HPDE6-E6E7 (cell line): ENCODE results near the gene BCAM.
A peak's percentile ranks its signal among the peaks of the same experiment; 100 is the strongest.

ENCODE experiments used
- DNase-seq: peaks from one replicate; pipeline ENCODE4 v3.0.0; 2011; ENCODE audit warnings: missing footprints; ENCODE audit errors: extremely low spot score

BCAM gene

GRCh38 chr19:44789943-44790483 is 18.9 kb upstream of the BCAM start:
- no peak for DNase-seq

- DNase-seq = no peak
Measured at GRCh38 chr19:44792281-44792680, 16.6 kb upstream of the BCAM start.

DNA sequence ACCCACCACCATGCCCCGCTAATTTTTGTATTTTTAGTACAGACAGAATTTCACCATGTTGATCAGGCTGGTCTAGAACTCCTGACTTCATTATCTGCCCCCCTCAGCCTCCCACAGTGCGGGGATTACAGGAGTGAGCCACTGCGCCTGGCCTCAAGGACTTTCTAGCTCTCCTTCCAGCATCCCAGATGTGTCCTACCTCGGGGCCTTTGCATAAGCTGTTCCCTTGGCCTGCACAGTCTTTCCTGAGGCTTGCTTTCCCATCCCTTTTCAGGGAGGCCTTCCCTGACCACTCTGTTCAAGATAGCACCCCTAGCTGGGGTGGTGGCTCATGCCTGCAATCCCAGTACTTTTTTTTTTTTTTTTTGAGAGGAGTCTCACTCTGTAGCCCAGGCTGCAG is 14.3 kb upstream of the BCAM start:
- no peak for DNase-seq

DNA sequence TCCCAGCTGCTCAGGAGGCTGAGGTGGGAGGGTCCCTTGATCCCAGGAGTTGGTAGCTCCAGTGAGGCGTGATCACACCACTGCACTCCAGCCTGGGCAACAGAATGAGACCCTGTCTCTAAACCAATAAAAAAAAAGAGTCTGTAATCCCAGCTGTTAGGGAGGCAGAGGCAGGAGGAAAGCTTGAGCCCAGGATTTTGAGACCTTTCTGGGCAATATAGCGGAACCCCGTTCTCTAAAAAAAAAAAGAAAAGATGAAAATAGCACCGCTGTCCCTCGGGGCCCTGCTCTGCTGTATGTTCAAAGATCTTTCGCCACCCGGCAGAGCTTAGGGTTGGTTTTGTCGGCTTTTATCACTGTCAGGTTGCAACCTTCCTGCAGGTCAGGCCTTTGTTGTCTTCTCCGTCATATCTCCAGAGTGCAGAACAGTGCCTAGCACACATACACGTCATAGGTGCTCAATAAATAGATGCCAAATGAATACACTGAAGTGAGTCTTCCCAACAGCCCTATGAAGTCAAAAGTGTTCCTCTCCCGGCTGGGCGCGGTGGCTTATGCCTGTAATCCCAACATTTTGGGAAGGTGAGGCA is 13.4 kb upstream of the BCAM start:
- DNase-seq = no peak

- DNase-seq = no peak
Measured at GRCh38 chr19:44796701-44797115, 12.2 kb upstream of the BCAM start.

GRCh38 chr19:44799627-44800346 is 9.1 kb upstream of the BCAM start:
- no peak for DNase-seq

GRCh38 chr19:44800461-44800860 is 8.4 kb upstream of the BCAM start:
- DNase-seq = peak; percentile 81

GRCh38 chr19:44803442-44804428 is 5.2 kb upstream of the BCAM start:
- no peak for DNase-seq

DNA sequence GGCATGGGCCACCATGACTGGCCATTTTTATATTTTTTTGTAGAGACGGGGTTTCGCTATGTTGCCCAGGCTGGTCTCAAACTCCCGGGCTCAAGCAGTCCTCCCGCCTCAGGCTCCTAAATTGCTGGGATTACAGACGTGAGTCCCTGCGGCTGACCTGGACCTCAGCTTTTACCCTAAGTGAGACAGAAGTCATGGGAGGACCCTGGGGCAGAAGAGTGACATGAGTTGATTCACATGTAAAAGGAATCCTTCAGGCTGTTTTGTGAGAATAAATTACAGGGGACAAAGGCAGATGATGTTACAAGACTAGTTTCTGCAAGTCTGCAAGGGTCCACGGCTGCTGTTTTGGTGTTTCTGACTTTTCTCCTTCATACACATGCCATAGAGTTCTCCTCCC is 2.6 kb upstream of the BCAM start:
- DNase-seq = no peak

DNA sequence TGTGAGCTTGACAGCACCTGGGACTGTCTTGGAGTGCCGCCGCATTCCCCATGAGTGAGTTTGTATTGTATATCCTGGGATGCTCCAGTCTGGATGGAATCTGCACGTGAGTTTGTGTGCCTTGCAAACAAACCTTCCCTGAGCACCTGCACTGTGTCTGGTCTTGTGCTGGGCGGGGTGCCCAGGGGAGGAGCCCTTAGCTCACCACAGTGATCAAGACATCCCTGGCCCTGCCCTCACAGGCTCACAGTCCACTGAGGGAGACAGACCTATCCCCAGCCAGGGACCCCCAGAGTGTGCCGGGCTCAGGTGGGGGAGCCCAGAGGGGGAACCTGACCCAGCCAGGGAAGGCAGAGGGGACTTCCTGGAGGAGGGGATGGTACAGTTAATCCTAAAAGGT is 1.7 kb upstream of the BCAM start:
- peak; percentile 83 for DNase-seq

- no peak for DNase-seq
Measured at GRCh38 chr19:44807652-44808462, 1.0 kb upstream of the BCAM start.

- no peak for DNase-seq
Measured at GRCh38 chr19:44809577-44810233, 802 bp downstream of the BCAM start.

GRCh38 chr19:44810234-44811121 is 1.6 kb downstream of the BCAM start:
- DNase-seq = no peak

DNA sequence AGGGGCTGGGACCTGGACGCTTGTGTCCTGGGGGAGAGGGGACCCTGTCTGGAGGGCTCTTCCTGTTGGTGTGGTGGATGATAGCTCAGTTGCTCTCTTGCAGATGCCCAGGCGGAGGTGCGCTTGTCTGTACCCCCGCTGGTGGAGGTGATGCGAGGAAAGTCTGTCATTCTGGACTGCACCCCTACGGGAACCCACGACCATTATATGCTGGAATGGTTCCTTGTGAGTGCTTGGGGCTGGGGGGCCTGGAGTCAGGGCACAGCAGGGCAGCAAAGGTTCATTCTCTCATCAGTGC is 2.2 kb downstream of the BCAM start:
- DNase-seq = no peak

GRCh38 chr19:44812142-44812718 is 3.3 kb downstream of the BCAM start:
- DNase-seq = no peak

DNA sequence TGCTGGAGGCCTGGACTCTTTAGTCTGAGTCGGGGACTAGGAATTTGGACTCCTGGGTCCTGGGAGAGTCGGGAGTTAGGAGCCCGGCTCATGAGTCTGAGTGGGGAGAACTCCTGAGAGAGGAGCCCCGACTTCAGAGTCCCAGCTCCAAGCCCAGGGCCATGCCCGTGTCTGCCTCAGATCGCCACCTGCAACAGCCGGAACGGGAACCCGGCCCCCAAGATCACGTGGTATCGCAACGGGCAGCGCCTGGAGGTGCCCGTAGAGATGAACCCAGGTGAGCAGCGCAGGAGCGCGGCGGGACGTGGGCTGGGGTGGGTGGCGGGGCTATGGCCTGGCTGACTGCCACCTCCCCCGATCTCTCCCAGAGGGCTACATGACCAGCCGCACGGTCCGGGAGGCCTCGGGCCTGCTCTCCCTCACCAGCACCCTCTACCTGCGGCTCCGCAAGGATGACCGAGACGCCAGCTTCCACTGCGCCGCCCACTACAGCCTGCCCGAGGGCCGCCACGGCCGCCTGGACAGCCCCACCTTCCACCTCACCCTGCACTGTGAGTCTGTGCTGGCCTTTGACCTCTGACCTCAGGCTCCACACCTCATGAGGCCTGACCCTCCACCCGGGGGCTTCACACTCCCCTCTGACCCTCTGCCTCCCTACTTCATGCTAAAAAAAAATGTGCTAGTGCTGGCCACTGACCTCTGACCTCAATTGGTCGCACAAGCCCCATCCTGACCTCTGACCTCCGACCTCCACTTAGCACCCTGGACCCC is 4.4 kb downstream of the BCAM start:
- DNase-seq = no peak

GRCh38 chr19:44813841-44814470 is 5.1 kb downstream of the BCAM start:
- no peak for DNase-seq

DNA sequence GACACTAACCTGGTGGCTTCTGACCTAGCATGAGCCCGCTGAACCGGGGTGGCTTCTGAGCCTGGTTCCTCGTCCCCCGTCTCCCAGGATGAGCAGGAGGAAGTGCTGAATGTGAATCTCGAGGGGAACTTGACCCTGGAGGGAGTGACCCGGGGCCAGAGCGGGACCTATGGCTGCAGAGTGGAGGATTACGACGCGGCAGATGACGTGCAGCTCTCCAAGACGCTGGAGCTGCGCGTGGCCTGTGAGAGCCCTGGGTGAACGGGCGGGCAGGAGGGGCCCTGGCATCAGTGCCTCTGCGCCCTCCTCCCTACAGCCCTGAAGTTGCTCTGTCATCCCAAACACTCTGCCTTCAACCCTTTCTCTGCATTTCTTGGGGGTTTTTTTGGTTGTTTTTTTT is 5.6 kb downstream of the BCAM start:
- no peak for DNase-seq
